ENCODE measurements around the gene PRKAR1B.

The PRKAR1B gene

GRCh38 chr7:691361-692045, 35.6 kb downstream of the PRKAR1B start:
- no peak for DNase-seq

DNA sequence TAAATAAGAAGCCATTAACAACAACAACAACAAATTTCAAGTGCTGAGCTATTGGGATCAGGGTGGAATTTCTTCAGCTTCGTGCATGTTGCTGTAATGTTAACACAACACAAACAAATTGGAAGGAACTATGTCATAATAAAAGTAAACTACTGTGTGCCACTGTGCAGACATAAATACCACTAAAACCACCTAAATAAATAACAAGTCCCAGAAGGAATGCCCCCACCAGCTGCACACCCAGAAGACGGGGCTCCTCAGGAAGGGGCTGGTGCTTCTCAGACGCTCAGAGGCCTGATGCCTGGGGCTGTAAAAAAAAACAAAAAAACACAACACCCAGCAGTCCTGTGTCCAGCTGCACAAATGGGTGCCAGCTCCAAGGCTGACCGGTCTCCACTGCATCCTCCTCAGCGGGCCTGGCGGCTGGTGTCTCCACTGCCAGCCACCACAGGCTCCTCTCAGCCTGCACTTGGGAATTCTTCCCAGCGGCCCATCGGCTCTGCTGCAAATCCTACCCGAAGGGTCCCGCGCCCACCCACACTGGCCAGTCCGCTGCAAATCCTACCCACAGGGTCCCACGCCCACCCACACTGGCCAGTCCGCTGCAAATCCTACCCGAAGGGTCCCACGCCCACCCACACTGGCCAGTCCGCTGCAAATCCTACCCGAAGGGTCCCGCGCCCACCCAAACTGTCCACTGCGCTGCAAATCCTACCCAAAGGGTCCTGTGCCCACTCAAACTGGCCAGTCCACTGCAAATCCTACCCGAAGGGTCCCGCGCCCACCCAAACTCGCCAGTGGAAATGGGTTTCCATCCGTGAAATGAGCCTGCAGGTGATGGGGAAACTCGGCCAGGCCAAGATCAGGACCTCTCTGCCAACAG, 36.4 kb downstream of the PRKAR1B start:
- no peak for DNase-seq

DNA sequence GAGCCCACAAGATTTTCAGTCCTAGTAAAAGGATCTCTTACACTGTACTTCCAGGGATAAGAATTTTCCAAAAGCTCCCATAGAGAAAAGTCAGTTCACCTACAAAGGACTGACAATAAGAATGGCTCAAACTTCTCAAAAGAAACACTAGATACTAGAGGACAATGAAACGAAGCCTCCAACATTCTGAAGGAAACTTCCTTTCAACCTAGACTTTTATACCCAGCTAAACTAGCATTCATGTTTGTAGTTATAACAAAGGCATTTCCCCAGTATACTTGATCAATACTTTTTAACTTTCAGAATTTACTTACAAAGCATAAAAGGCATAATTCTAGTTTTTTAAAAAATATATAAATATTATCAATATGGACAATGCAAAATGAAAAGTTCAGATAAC, 41.5 kb downstream of the PRKAR1B start:
- no peak for DNase-seq

DNA sequence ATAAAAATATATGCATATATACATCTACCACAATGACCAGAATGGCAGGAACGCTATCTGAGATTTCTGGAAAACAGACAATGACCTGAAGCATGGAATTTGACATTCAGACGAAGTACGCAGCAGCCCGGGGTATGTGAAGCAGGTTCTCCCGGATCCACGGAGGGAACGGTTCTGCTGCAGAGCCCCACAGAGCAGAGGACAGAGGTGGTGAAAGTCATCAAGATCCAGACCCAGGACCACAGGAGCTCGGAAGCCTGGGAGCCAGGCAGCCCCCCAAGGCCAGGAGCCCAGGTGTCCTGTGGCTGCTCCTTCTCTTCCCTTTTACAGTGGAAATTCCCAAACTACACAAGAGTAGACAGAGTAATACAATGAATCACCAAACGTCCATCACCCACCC, 42.7 kb downstream of the PRKAR1B start:
- no peak for DNase-seq

GRCh38 chr7:683526-684205, 43.4 kb downstream of the PRKAR1B start:
- no peak for DNase-seq

GRCh38 chr7:682810-683209, 44.3 kb downstream of the PRKAR1B start:
- no peak for DNase-seq

DNA sequence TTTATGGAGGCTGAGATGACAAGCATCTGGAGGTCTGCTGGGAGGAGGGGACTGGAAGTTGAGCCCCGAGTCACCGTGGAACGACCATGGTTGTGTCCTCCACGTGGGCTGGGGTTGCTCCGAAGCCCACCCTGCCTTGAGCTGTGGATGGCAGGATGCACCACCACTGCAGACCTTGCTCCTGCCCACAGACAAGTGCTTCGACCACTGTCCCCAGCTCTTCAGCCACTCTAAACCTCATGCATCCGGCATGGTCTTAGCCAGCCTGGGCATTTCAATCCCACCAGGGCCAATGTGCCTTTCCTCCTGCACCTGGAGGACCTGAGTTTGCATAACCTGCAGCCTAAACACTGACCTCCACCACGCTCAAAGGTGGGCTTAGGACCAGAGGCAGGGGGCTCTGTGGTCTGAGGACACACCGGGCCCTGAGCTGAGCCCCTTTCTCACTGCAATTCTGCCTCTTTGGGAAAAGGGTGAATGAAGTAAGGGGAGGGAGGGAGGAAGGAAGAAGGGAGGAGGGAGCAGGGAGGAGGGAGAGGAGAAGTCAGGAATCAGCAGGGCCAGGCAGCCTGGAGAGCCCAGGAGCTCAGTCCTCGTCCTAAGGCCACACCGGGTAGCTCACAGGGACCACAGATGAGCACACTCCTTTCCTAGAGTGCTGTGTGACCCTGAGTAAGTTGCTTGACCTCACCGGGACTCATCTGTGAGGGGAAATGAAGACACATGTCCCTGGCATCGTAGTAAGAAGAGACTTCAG, 45.4 kb downstream of the PRKAR1B start:
- DNase-seq = no peak

- DNase-seq = no peak
Measured at GRCh38 chr7:680411-681127, 46.5 kb downstream of the PRKAR1B start.

GRCh38 chr7:676972-677385, 50.1 kb downstream of the PRKAR1B start:
- no peak for DNase-seq

- DNase-seq = no peak
Measured at GRCh38 chr7:676246-676971, 50.7 kb downstream of the PRKAR1B start.

DNA sequence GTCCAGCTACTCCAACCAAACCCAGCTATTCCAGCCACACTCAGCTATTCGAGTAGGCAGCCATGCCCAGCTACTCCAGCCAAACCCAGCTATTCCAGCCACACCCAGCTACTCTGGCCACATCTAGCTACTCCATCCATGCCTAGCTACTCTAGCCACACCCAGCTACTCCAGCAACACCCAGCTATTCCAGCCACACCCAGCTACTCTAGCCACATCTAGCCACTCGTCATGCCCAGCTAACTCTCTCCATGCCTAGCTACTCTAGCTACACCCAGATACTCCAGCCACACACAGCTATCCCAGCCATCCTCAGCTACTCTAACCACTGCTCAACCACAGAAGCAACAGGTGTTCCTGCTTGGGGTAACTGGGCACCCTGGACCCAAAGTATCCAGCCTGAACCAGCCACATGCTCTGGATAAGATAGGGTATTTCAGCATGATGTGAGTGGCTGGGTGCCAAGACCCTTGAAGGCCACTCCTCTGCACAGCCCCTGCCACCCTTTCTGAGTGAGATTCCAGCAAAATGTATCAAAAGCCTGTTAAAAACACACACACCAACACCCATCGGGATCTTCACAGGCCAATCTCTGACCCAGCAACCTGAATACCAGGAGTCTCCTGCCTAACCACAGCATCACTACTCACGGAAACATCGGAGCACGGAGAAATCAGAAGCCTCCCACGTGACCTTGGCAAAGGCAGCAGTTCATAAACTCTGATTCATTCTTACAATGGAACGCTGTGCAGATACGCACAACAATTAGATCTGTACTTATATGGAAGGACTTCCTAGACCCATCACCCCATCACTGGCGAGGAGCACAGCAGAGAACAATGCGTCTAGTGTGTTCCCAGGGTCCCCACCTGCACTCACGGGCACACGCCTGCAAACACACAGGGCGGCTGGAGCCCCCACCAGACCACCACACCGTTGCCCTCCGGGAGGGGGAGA, 52.3 kb downstream of the PRKAR1B start:
- no peak for DNase-seq

DNA sequence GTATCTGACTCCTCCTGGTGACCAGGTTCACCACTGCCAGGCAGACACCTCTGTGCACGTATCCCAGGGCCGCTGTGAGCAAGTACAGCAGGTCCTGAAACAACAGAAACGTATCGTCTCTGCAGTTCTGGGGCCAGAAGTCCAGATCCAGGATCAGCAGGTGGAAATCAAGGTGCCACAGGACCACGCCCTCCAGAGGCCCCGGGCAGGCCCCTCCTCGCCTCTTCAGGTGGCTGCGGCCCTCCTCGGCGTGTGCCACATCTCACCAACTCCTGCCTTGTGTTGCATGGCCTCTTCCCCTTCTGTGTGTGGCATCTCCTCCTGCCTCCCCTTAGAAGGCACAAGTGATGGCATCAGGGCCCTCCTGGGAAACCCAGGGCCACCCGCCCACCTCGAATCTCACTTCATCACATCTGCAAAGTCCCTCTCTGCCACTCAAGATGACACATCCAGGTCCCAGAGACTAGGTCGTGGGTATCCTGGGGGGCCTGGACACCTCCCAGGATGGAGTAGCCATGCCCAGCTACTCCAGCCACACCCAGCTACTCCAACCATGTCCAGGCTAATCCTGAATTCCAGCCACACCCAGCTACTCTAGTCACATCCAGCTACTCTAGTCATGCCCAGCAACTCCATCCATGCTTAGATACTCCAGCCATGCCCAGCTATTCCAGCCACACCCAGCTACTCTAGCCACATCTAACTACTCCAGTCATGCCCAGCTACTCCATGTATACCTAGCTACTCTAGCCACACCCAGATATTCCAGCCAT, 53.2 kb downstream of the PRKAR1B start:
- DNase-seq = no peak

DNA sequence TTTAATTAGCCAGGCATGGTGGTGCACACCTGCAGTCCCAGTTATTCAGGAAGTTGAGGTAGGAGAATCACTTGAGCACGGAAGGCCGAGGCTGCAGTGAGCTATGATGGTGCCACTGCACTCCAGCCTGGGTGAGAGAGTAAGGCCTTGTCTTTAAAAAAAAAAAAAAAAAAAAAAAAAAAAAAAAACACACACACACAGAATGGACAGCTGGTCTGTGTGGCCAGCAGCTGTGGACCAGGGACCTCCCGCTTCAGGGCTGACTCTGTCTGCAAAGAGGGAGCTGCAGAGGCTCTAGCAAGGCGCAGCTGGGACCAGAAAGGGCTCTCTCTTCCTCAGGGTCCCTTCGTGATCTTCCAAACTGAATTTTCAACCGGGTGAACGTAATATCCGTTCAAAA, 54.2 kb downstream of the PRKAR1B start:
- no peak for DNase-seq

DNA sequence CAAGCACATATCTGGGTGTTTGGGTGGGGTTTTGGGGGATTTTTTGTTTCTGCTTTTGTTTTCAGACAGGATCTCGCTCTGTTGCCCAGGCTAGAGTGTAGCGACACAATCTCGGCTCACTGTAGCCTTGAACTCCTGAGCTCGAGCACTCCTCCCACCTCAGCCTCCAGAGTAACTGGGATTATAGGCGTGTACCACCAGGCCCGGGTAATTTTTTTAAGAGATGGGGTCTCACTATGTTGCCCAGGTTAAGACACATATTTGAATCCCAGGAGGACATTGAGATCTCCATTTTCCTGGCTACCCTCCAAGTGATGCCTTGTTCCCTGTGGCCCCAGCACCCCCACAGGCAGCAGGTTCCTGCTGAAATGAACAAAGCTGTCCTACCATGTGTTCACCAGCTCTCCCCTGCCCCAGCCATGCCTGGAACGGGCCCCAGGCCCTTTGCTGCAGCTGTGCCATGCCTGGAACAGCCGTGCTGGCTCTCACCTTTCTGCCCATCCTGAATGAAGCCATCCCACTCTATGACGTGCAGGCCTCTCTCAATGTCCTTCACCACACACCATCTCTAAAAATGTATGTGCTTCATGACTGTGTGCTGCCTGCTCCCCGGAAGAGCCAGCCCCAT, 55.6 kb downstream of the PRKAR1B start:
- no peak for DNase-seq

DNA sequence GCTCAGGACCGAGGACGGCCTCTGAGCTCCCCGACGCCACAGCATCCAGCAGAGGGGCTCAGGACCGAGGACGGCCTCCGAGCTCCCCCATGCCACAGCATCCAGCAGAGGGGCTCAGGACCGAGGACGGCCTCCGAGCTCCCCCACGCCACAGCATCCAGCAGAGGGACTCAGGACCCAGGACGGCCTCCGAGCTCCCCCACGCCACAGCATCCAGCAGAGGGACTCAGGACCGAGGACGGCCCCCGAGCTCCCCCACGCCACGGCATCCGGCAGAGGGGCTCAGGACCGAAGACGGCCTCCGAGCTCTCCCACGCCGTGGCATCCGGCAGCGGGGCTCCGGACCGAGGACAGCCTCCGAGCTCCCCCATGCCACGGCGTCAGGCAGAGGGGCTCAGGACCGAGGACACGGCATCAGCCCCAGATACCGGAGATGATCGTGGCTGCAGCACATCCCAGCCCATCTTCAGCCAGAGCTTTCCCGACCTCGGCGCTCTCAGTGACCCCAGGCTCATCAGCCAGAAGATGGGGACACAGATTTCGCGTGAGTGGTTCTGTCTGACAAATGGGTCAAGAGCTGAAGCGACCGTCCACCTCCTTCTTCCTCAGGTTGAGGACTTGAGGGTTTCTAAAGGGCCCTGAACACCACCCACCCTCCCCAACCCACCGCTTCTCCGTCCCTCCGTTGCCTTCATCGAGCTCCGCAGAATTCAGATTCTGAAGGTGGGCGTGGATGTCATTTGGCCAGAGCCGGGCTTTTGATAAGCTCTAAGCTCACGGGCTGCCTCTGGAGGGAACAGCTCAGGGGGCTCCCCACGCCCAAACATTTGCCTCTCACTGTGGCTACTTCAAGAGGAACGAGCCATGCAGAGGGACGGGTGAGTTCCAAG, 56.3 kb downstream of the PRKAR1B start:
- DNase-seq = no peak

DNA sequence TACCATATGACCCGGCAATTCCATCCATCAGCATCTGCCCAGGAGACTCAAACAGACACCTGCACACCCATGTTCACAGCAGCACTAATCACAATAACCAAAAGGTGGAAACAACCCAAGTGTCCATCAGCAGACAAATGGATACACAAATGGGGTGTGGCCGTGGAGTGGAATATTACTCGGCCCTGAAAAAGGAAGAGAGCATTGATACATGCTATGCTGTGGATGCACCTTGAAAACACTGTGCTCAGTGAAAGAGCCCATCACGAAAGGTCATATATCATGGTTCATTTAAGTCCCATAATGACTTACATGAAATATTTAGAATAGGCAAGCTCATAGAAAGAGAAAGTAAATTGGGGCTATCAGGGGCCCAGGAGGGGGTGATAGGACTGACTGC, 58.1 kb downstream of the PRKAR1B start:
- DNase-seq = no peak

- no peak for DNase-seq
Measured at GRCh38 chr7:668139-668931, 58.7 kb downstream of the PRKAR1B start.

All from stimulated activated CD4-positive, alpha-beta T cell treated with anti-CD3 and anti-CD28 coated beads, Interleukin-2, amount 100 ng/mL, for 24 hours (primary cell).